Psoas muscle (tissue), 8 donors: ENCODE measurements around the gene ZNF791. TPM values are rescaled to one million over a fixed set of nuclear protein-coding genes. Genes with fewer than 3 reads are reported as not detected.
A peak's percentile ranks its signal among the peaks of the same experiment; 100 is the strongest.

Experiments
- ATAC-seq, 4 donors: fragments of 200-7000 bp; cut with Tn5 transposase; one replicate each; pipeline ENCODE4 v1.9.1; 2020; ENCODE audit warnings: moderate library complexity in 3 of 4, mild to moderate bottlenecking in 2 of 4
- DNase-seq, 2 donors: peaks; one replicate each; pipeline ENCODE4 v3.0.0-alpha.2; 2020
- H3K27ac ChIP-seq: fragments of 200-600 bp; one replicate; pipeline ENCODE4 v1.8.0; 2022
- H3K27me3 ChIP-seq, 3 donors: fragments of 200-600 bp in 1 of 3; one replicate each; pipeline versions ENCODE4 v1.6.1 to v1.8.0; 2013 to 2022; ENCODE audit warnings: low read length in 2 of 3, mild to moderate bottlenecking in 2 of 3, moderate library complexity in 1 of 3; ENCODE audit not compliant: insufficient read depth in 3 of 3
- H3K36me3 ChIP-seq, 2 donors: fragments of 200-600 bp in 1 of 2; one replicate each; pipeline versions ENCODE4 v1.6.1 to v1.8.0; 2013 to 2022; ENCODE audit warnings: low read depth in 1 of 2, mild to moderate bottlenecking in 1 of 2, moderate library complexity in 1 of 2; ENCODE audit not compliant: insufficient read depth in 1 of 2
- H3K4me1 ChIP-seq: fragments of 200-600 bp; one replicate; pipeline ENCODE4 v1.8.0; 2022
- H3K4me3 ChIP-seq: fragments of 200-600 bp; one replicate; pipeline ENCODE4 v1.8.0; 2022; ENCODE audit warnings: mild to moderate bottlenecking
- H3K9me3 ChIP-seq: fragments of 200-600 bp; one replicate; pipeline ENCODE4 v1.8.0; 2022
- WGBS, 3 donors: extraction: QIAGEN DNeasy Blood & Tissue Kit; methylation state at CpG; one replicate each; pipeline versions ENCODE4 v1.1.6 to v1.1.7; 2013; 5-methylcytosine and 5-hydroxymethylcytosine counted together
- intact Hi-C, 2 donors: fragments of 100-400 bp; cut with DNase I; formaldehyde crosslinking; loops; one replicate each; pipeline versions ENCODE4 v1.11.0 to v1.14.2; 2022
- polyA plus RNA-seq, 3 donors: library from polyadenylated mRNA; stranded (reverse); fragments of 200-250 nt; gene quantifications; one replicate each; pipeline ENCODE4 v1.2.3, GENCODE V29; 2013
- total RNA-seq, 4 donors: library from RNA; stranded (reverse); fragmentation: NEBNext Ultra II Directional in 2 of 4; extraction: Animal tissue kit (Norgen Biotek cat#: 25700) in 2 of 4; gene quantifications; one replicate each; pipeline versions ENCODE4 v1.2.1 to v1.2.4, GENCODE V29; 2021 to 2023
- TF ChIP-seq, protein P1 (sequence below): fragments of 200-600 bp; IDR thresholded peaks from one replicate; pipeline ENCODE4 v1.8.0; 2022; ENCODE audit warnings: antibody characterized with exemption
- donor health status: healthy with polysubstance abuse.
- donor health status: DM: no; HTN: no; CAD: no; lungs with moderate emphysema.
- donor health status: Bipolar disorder and iron deficiency.
- donor health status: healthy.
- donor health status: DM: yes; HTN: yes; CAD: no.
- donor health status: DM: no; HTN: no; CAD: no.
- donor health status: DM: no; HTN: no; CAD: no.
- donor health status: DM: yes; HTN: yes; CAD: no.

ZNF791 gene
- total and polyA plus RNA-seq, 7 donors = 4.1 to 18.9 (median 8.8) TPM

DNA sequence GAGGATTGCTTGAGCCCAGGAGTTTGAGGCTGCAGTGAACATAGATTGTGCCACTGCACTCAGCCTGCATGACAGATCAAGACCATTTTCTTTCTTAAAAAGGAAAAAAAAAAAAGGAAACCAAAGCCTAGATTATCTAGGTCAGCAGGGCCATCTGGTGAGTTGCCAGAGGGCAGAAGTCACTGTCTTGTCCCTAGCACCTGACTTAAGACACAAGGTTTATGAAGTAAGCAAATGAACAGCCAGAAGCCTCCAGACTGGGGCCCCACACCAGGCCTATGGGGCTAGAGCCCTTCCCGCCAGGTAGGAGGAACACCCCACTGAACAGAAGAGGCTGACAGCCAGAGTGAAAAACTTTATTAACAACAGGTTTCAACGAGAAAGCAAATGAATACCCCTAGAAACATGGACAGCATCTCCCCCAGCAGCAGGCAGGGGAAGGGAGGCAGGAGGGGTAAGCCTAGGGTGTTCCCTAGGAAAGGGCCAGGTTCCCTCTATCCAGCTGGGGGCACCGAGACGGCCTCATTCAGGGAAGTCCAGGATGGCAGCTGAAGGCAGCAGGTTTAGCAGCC is 57.1 kb downstream of the ZNF791 start:
- ATAC-seq (no peak), DNase-seq (no peak)
- intact Hi-C loops = no loop called here
- TF ChIP-seq, protein P1, sequence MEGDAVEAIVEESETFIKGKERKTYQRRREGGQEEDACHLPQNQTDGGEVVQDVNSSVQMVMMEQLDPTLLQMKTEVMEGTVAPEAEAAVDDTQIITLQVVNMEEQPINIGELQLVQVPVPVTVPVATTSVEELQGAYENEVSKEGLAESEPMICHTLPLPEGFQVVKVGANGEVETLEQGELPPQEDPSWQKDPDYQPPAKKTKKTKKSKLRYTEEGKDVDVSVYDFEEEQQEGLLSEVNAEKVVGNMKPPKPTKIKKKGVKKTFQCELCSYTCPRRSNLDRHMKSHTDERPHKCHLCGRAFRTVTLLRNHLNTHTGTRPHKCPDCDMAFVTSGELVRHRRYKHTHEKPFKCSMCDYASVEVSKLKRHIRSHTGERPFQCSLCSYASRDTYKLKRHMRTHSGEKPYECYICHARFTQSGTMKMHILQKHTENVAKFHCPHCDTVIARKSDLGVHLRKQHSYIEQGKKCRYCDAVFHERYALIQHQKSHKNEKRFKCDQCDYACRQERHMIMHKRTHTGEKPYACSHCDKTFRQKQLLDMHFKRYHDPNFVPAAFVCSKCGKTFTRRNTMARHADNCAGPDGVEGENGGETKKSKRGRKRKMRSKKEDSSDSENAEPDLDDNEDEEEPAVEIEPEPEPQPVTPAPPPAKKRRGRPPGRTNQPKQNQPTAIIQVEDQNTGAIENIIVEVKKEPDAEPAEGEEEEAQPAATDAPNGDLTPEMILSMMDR = no peak
- H3K27ac ChIP-seq = peak overlapping the region; percentile 74
- H3K4me1 ChIP-seq = peaks cover 33% of the 10 kb centered on the region
- WGBS, 3 donors = 58 to 66% (median 64%) methylated on average over 4 of the region's 4 CpGs
- peaks cover 0 to 44% of the 10 kb centered on the region in 2 donors for H3K36me3 ChIP-seq
- no peaks in the 10 kb centered on the region for H3K9me3 ChIP-seq
- H3K4me3 ChIP-seq = peak overlapping the region; percentile 98
- H3K27me3 ChIP-seq = no peaks in the 10 kb centered on the region

DNA sequence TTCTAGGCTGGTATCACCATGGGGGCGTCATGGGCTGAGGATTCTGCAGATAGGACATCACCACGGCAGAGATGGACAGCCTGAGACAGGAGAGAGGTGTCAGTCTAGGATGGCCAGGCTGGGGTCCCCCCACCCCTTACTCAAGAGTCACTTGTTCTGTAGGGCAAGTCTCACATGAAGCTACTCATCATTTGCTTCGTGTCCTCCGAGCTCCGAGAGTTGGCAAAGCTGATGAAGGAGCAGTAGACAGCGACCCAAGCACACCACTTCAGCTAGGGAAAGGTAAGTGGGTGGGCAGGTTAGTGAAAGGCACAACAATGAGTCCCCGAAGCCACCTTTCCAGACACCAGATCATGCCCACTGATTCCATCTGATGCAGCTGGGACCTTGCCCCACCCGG is 57.6 kb downstream of the ZNF791 start:
- 61 to 78% (median 62%) methylated on average over 8 of the region's 8 CpGs for WGBS, 3 donors
- Histone ChIP-seq H3K27me3 (no peaks in the 10 kb centered on the region), H3K4me3 (peak overlapping the region; percentile 98), H3K36me3 (peaks cover 0 to 44% of the 10 kb centered on the region in 2 donors), H3K4me1 (peaks cover 33% of the 10 kb centered on the region), H3K27ac (peak overlapping the region; percentile 98), H3K9me3 (no peaks in the 10 kb centered on the region)
- DNase-seq (no peak), ATAC-seq (no peak)
- intact Hi-C loops = no loop called here
- TF ChIP-seq, protein P1 = no peak

DNA sequence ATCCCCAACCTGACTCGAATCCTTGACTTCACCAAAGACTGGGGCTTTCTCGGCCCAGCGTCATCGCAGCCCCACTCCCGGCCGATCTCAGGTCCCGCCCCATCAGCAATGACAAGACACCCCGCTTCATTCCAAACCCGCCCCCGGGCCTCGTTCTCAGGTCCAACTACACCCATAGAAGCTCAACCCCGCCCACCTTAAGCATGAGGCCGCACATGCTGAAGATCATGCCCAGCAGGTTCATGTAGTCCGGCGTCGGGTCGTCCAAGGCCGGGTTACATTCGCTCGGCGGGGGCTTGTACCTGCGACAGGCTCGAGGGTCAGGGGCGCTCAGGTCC is 58.2 kb downstream of the ZNF791 start:
- H3K27me3 ChIP-seq = no peaks in the 10 kb centered on the region
- TF ChIP-seq, protein P1 = no peak
- H3K36me3 ChIP-seq = peaks cover 0 to 44% of the 10 kb centered on the region in 2 donors
- H3K4me1 ChIP-seq = peaks cover 33% of the 10 kb centered on the region
- 0 to 1% (median 1%) methylated on average over 24 of the region's 24 CpGs for WGBS, 3 donors
- intact Hi-C loops = no loop called here
- H3K9me3 ChIP-seq = no peaks in the 10 kb centered on the region
- ATAC-seq (peak; percentile 7 to 31 (median 12)), DNase-seq (peak; percentile 60 to 80)
- peak overlapping the region; percentile 98 for H3K4me3 ChIP-seq
- H3K27ac ChIP-seq = peak overlapping the region; percentile 98

DNA sequence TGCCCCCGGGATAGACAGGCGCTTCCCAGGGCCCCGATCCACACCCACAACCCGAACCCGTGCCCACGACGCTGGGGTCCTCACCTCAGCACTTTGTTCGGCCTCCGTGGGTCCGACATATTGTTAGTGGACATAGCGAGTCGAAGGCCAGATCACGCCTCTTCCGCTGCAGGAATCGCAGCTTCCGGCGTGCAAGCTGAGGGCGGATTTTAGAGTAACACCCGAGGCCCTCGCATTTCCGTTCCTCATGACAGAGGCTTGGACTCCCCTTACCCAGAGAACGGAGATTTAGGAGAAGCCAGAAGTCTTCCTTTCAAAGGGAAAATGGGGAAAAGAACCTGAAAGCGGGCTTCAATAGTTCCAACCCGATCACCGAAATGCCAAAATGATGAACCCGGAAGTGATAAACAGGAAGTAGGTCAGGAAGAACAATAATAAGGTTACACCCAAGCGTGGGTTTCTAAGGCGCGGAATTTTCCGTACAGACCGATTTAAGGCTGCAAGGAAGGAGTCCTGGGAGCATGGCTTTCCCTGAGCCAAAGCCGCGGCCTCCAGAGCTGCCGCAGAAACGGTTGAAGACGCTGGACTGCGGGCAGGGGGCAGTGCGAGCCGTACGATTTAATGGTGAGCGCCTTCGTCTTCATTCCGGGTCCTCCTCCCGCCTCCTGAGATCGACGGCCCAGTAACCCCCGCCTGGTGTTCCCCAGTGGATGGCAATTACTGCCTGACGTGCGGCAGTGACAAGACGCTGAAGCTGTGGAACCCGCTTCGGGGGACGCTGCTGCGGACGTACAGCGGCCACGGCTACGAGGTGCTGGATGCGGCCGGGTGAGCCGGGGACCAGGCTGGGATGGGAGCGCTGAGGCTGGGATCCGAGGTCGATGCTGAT is 58.8 kb downstream of the ZNF791 start:
- no peaks in the 10 kb centered on the region for H3K9me3 ChIP-seq
- 0% methylated on average over 63 to 64 of the region's 64 CpGs for WGBS, 3 donors
- H3K36me3 ChIP-seq = peaks cover 0 to 44% of the 10 kb centered on the region in 2 donors
- TF ChIP-seq, protein P1 = no peak
- H3K27ac ChIP-seq = peak overlapping the region; percentile 98
- H3K4me3 ChIP-seq = peak overlapping the region; percentile 98
- peaks cover 33% of the 10 kb centered on the region for H3K4me1 ChIP-seq
- no peaks in the 10 kb centered on the region for H3K27me3 ChIP-seq
- peak; percentile 64 to 81 (median 78) for ATAC-seq
- intact Hi-C loops = loop anchor here (5.0 to 10.0 kb wide), 2 partner anchors 105 to 107 kb away; no protein-coding TSS in a partner anchor
- DNase-seq = peak; percentile 79 to 90
